Mucosa of descending colon (tissue), 3 donors: ENCODE measurements around the gene TSGA10. TPM values are rescaled to one million over a fixed set of nuclear protein-coding genes. Genes with fewer than 3 reads are reported as not detected.

Experiments used
- ATAC-seq: fragments of 200-7000 bp; cut with Tn5 transposase; one replicate; pipeline ENCODE4 v1.9.1; 2020; ENCODE audit warnings: mild to moderate bottlenecking, moderate library complexity
- DNase-seq, 3 donors: peaks; one replicate each; pipeline ENCODE4 v3.0.0-alpha.2; 2020
- H3K36me3 ChIP-seq: fragments of 200-600 bp; one replicate; pipeline ENCODE4 v1.8.0; 2021; ENCODE audit warnings: low read depth, mild to moderate bottlenecking
- H3K4me1 ChIP-seq: fragments of 200-600 bp; one replicate; pipeline ENCODE4 v1.8.0; 2021; ENCODE audit warnings: low read depth, mild to moderate bottlenecking
- H3K4me3 ChIP-seq: fragments of 200-600 bp; one replicate; pipeline ENCODE4 v1.8.0; 2021; ENCODE audit warnings: mild to moderate bottlenecking
- H3K9me3 ChIP-seq: fragments of 200-600 bp; one replicate; pipeline ENCODE4 v1.8.0; 2021; ENCODE audit warnings: mild to moderate bottlenecking
- intact Hi-C, 2 donors: fragments of 100-400 bp; cut with DNase I in 1 of 2; cut with micrococcal nuclease in 1 of 2; formaldehyde crosslinking; loops; one replicate each; pipeline versions ENCODE4 v1.11.0 to v1.11.1; 2022; cut with DNase I, micrococcal nuclease
- total RNA-seq, 3 donors: library from RNA; stranded (reverse); fragmentation: NEBNext Ultra II Directional in 2 of 3; extraction: Animal tissue kit (Norgen Biotek cat#: 25700) in 2 of 3; gene quantifications; one replicate each; pipeline versions ENCODE4 v1.2.1 to v1.2.4, GENCODE V29; 2021 to 2023
- TF ChIP-seq, protein P1 (sequence below): fragments of 200-600 bp; IDR thresholded peaks from one replicate; pipeline ENCODE4 v1.8.0; 2022; ENCODE audit warnings: antibody characterized with exemption, mild to moderate bottlenecking
- donor health status: DM: no; HTN: no; CAD: no; lungs with moderate emphysema.
- donor health status: DM: no; HTN: no; CAD: no.
- donor health status: DM: no; HTN: yes; CAD: no.

TSGA10 gene
- total RNA-seq, 3 donors from 2014 or later, result 6.6 to 8.8 (median 7.8) TPM

DNA sequence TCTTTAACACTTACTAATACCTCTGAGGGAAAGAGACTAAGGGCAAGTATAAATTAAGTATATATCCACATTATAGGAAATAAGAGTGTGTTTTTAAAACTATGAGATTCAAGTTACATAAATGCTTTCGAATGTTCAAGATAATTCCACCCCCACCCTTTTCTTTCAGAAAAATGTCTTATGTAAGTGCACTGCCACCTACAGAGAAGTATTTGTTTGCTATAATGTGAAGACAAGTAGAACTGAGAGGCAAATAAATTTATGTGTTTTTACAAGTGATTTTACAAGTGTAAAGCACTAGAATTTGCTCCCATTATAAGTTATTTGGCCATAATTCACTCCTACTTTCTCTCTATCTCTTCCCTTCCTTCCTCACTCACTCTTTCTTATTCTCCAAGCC lies 118.8 kb downstream of the TSGA10 start:
- ATAC-seq (no peak), DNase-seq (no peak)
- no peaks in the 10 kb centered on the region for H3K4me1 ChIP-seq
- H3K4me3 ChIP-seq, result no peak overlapping the region
- TF ChIP-seq, protein P1, sequence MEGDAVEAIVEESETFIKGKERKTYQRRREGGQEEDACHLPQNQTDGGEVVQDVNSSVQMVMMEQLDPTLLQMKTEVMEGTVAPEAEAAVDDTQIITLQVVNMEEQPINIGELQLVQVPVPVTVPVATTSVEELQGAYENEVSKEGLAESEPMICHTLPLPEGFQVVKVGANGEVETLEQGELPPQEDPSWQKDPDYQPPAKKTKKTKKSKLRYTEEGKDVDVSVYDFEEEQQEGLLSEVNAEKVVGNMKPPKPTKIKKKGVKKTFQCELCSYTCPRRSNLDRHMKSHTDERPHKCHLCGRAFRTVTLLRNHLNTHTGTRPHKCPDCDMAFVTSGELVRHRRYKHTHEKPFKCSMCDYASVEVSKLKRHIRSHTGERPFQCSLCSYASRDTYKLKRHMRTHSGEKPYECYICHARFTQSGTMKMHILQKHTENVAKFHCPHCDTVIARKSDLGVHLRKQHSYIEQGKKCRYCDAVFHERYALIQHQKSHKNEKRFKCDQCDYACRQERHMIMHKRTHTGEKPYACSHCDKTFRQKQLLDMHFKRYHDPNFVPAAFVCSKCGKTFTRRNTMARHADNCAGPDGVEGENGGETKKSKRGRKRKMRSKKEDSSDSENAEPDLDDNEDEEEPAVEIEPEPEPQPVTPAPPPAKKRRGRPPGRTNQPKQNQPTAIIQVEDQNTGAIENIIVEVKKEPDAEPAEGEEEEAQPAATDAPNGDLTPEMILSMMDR, result no peak
- intact Hi-C loops, result no loop called here
- no peaks in the 10 kb centered on the region for H3K36me3 ChIP-seq
- H3K9me3 ChIP-seq, result no peaks in the 10 kb centered on the region

DNA sequence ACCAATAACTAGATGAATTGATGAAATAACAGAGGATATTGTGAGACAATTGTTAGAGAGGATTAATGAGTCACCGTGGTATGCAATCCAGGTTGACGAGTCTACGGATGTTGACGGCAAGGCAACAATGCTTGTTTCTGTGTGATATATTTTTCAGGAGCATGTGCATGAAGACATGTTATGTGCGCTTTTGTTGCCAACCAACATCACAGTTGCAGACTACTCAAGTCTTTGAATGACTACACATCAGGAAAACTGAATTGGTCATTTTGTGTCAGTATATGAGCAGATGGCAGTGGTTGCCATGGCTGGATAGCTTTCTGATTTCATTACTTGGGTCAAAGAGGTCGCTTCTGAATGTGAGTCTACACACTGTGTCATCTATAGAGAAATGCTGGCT lies 122.0 kb downstream of the TSGA10 start:
- TF ChIP-seq, protein P1, result no peak
- Histone ChIP-seq H3K9me3 (no peaks in the 10 kb centered on the region), H3K4me3 (no peak overlapping the region), H3K36me3 (no peaks in the 10 kb centered on the region), H3K4me1 (no peaks in the 10 kb centered on the region)
- intact Hi-C loops, result no loop called here
- no peak for ATAC-seq
- no peak for DNase-seq

DNA sequence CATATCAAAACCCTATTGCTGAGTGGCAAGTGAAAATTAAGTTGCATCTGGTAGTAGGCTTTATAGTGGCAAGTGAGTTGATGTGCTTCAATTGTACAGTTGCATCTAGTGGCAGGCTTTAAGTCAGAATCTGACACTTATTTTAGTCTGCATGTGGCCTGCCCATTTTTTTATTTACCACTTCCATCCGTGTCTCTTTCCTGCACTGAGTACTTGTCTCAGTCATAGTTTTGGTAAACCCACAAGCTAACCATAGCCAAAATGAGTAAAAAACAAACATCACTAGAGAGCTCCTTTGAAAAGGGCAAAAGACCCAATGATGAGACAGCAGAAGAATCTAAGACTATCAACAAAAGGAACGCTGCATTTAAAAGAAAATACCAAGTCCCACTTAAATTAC lies 122.7 kb downstream of the TSGA10 start:
- Histone ChIP-seq H3K4me3 (no peak overlapping the region), H3K9me3 (no peaks in the 10 kb centered on the region), H3K36me3 (no peaks in the 10 kb centered on the region), H3K4me1 (no peaks in the 10 kb centered on the region)
- intact Hi-C loops, result no loop called here
- no peak for DNase-seq
- TF ChIP-seq, protein P1, result no peak
- ATAC-seq, result no peak

DNA sequence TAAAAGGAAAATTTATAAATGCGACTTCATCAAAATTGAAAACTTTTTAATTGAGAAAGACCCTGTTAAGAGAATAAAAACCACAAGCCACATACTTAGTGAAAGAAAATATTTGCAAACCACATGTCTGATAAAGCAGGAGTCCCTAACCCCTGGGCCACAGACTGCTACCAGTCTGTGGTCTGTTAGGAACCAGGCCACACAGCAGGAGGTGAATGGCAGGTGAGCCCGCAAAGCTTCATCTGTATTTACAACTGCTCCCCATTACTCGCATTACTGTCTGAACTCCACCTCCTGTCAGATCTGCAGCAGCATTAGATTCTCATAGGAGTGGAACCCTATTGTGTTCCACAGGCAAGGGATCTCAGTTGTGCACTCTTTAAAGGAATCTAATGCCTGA lies 123.3 kb downstream of the TSGA10 start:
- TF ChIP-seq, protein P1, result no peak
- Histone ChIP-seq H3K9me3 (no peaks in the 10 kb centered on the region), H3K36me3 (no peaks in the 10 kb centered on the region), H3K4me3 (no peak overlapping the region), H3K4me1 (no peaks in the 10 kb centered on the region)
- ATAC-seq, result no peak
- no peak for DNase-seq
- intact Hi-C loops, result no loop called here

DNA sequence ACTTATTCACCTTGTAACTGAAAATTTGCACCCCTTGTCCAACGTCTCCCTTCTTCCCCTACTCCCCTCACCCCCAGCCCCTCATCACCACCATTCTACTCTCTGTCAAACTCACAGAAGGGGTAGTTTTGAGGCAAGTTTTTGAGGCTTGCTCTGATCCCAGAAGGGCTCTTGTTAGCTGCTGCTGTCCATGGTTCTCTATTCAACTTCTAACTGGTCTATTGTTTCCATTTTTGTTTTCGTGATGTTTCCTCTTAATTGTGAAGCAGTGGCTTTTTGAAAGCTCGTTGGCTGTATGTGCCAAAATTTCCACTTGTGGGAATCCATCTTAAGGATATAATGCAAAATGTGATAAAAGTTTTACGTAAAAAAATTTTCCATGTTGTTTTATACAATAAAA lies 126.2 kb downstream of the TSGA10 start:
- ATAC-seq (no peak), DNase-seq (no peak)
- no peaks in the 10 kb centered on the region for H3K4me1 ChIP-seq
- intact Hi-C loops, result no loop called here
- H3K4me3 ChIP-seq, result no peak overlapping the region
- TF ChIP-seq, protein P1, result no peak
- H3K9me3 ChIP-seq, result no peaks in the 10 kb centered on the region
- H3K36me3 ChIP-seq, result no peaks in the 10 kb centered on the region

DNA sequence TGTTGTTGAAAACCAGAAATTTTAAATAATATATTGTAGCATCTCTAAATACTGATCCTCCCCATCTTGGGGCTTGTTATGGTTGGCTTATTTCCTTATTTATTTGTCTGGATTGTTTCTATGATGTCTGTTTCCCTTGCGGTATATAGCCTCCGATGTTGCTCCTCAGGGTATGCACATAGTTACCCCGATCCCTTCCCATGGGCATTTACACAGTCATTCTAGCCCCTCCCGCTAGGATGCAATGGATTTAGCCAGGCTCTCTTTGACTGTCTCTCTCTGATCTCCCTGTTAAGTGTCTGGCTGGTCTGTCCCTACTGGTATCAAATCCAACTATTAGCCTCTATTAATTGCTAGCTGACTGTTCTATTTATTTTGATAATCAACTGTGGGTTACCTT lies 126.9 kb downstream of the TSGA10 start:
- intact Hi-C loops, result no loop called here
- ATAC-seq, result no peak

More for the DNA sequence above, 126.9 kb downstream of the TSGA10 start:
- Histone ChIP-seq H3K36me3 (no peaks in the 10 kb centered on the region), H3K4me3 (no peak overlapping the region), H3K9me3 (no peaks in the 10 kb centered on the region), H3K4me1 (no peaks in the 10 kb centered on the region)
- TF ChIP-seq, protein P1, result no peak
- DNase-seq, result no peak
